WTC11 (cell line): ENCODE data around the gene PLEKHA1. TPM values are rescaled to one million over a fixed set of nuclear protein-coding genes. Genes with fewer than 3 reads are reported as not detected.

Source experiments
- ATAC-seq: fragments of 200-7000 bp; cut with Tn5 transposase; 2 replicates; pipeline ENCODE4 v1.10.0; 2021; ENCODE audit warnings: mild to moderate bottlenecking, moderate library complexity
- CTCF ChIA-PET: fragments of 300-600 bp; sonication (Branson Sonifier 250); formaldehyde crosslinking; loops from one replicate; lab custom pipeline; 2021; ENCODE audit warnings: antibody characterized with exemption; lab: Charles Lee
- POLR2A ChIA-PET: fragments of 350-600 bp; sonication (Branson Sonifier 250); formaldehyde crosslinking; loops from one replicate; lab custom pipeline; 2021; ENCODE audit warnings: antibody characterized with exemption; lab: Charles Lee
- DNase-seq: peaks from one replicate; pipeline ENCODE4 v3.0.0; 2021; ENCODE audit warnings: low spot score
- H3K27ac Mint-ChIP-seq: 2 replicates; pipeline ENCODE4 v1.8.0; 2021; ENCODE audit warnings: mixed read lengths
- H3K27me3 Mint-ChIP-seq: 2 replicates; pipeline ENCODE4 v1.8.0; 2021; ENCODE audit warnings: low read depth, mild to moderate bottlenecking, moderate library complexity, mixed read lengths
- H3K36me3 Mint-ChIP-seq: 2 replicates; pipeline ENCODE4 v1.8.0; 2021; ENCODE audit warnings: mixed read lengths
- H3K4me1 Mint-ChIP-seq: 2 replicates; pipeline ENCODE4 v1.8.0; 2022; ENCODE audit warnings: mixed read lengths
- H3K4me3 Mint-ChIP-seq: 2 replicates; pipeline ENCODE4 v1.8.0; 2021; ENCODE audit warnings: mild to moderate bottlenecking, moderate library complexity, mixed read lengths
- H3K9me3 Mint-ChIP-seq: 2 replicates; pipeline ENCODE4 v1.8.0; 2021; ENCODE audit warnings: mixed read lengths
- AFF4 ChIP-seq: sonication (generic); formaldehyde crosslinking; IDR thresholded peaks from 2 replicates; pipeline ENCODE4 v1.8.1; 2023; ENCODE audit warnings: mild to moderate bottlenecking, missing genetic modification reagents, borderline replicate concordance
- ATF3 ChIP-seq: sonication (generic); formaldehyde crosslinking; conservative IDR thresholded peaks from 2 replicates; pipeline ENCODE4 v1.8.1; 2022; ENCODE audit warnings: mild to moderate bottlenecking, missing genetic modification reagents
- CDX4 ChIP-seq: fragments of 250-450 bp; sonication (Bioruptor Pico); IDR thresholded peaks from 2 replicates; pipeline ENCODE4 v1.9.0; 2021; ENCODE audit warnings: moderate library complexity, mild to moderate bottlenecking, inconsistent platforms, borderline replicate concordance
- CREB1 ChIP-seq: sonication (generic); formaldehyde crosslinking; IDR thresholded peaks from 2 replicates; pipeline ENCODE4 v1.8.0; 2023; ENCODE audit warnings: mild to moderate bottlenecking, missing genetic modification reagents
- CTCF ChIP-seq: fragments of 200-600 bp; IDR thresholded peaks from 2 replicates; pipeline ENCODE4 v1.8.0; 2022; ENCODE audit warnings: antibody characterized with exemption
- E2F4 ChIP-seq: sonication (generic); formaldehyde crosslinking; IDR thresholded peaks from 2 replicates; pipeline ENCODE4 v1.8.1; 2022; ENCODE audit warnings: low read depth, mild to moderate bottlenecking, moderate library complexity, missing genetic modification reagents, borderline replicate concordance
- EMX1 ChIP-seq: fragments of 250-450 bp; sonication (Bioruptor Pico); IDR thresholded peaks from 2 replicates; pipeline ENCODE4 v1.8.0; 2021; ENCODE audit warnings: mild to moderate bottlenecking
- ETV6 ChIP-seq: sonication (generic); formaldehyde crosslinking; IDR thresholded peaks from 2 replicates; pipeline ENCODE4 v1.8.1; 2022; ENCODE audit warnings: mild to moderate bottlenecking, missing genetic modification reagents
- HMGXB4 ChIP-seq: sonication (generic); formaldehyde crosslinking; IDR thresholded peaks from 2 replicates; pipeline ENCODE4 v1.8.1; 2023; ENCODE audit warnings: mild to moderate bottlenecking, moderate library complexity, missing genetic modification reagents
- KAT7 ChIP-seq: sonication (generic); formaldehyde crosslinking; IDR thresholded peaks from 2 replicates; pipeline ENCODE4 v1.8.1; 2023; ENCODE audit warnings: missing genetic modification reagents, mild to moderate bottlenecking, borderline replicate concordance
- MYBL2 ChIP-seq: sonication (generic); formaldehyde crosslinking; IDR thresholded peaks from 2 replicates; pipeline ENCODE4 v1.8.1; 2023; ENCODE audit warnings: mild to moderate bottlenecking, moderate library complexity, missing genetic modification reagents
- NFATC4 ChIP-seq: fragments of 250-450 bp; sonication (Bioruptor Pico); IDR thresholded peaks from 2 replicates; pipeline ENCODE4 v1.9.0; 2021; ENCODE audit warnings: mild to moderate bottlenecking
- PRRX2 ChIP-seq: fragments of 250-450 bp; sonication (Bioruptor Pico); IDR thresholded peaks from 2 replicates; pipeline ENCODE4 v1.8.0; 2021; ENCODE audit warnings: mild to moderate bottlenecking
- RELA ChIP-seq: sonication (generic); formaldehyde crosslinking; IDR thresholded peaks from 2 replicates; pipeline ENCODE4 v1.8.1; 2022; ENCODE audit warnings: missing genetic modification reagents, mild to moderate bottlenecking, borderline replicate concordance
- TEAD1 ChIP-seq: sonication (generic); formaldehyde crosslinking; IDR thresholded peaks from 2 replicates; pipeline ENCODE4 v1.8.0; 2022; ENCODE audit warnings: mild to moderate bottlenecking, missing genetic modification reagents
- USF2 ChIP-seq: sonication (generic); formaldehyde crosslinking; IDR thresholded peaks from 2 replicates; pipeline ENCODE4 v1.8.1; 2023; ENCODE audit warnings: mild to moderate bottlenecking, missing genetic modification reagents, moderate library complexity
- ZNF138 ChIP-seq: sonication (generic); formaldehyde crosslinking; conservative IDR thresholded peaks from 2 replicates; pipeline ENCODE4 v1.8.1; 2022; ENCODE audit warnings: mild to moderate bottlenecking, moderate library complexity, missing genetic modification reagents
- ZNF263 ChIP-seq: sonication (generic); formaldehyde crosslinking; IDR thresholded peaks from 2 replicates; pipeline ENCODE4 v1.8.1; 2022; ENCODE audit warnings: low read depth, mild to moderate bottlenecking, moderate library complexity, missing genetic modification reagents
- ZNF423 ChIP-seq: fragments of 250-450 bp; sonication (Bioruptor Pico); IDR thresholded peaks from 2 replicates; pipeline ENCODE4 v2.1.2; 2022; ENCODE audit warnings: mild to moderate bottlenecking, moderate library complexity
- ZNF425 ChIP-seq: fragments of 250-450 bp; sonication (Bioruptor Pico); conservative IDR thresholded peaks from 2 replicates; pipeline ENCODE4 v1.9.0; 2021; ENCODE audit warnings: mild to moderate bottlenecking
- total RNA-seq: library from RNA; stranded (reverse); gene quantifications from 3 replicates; pipeline ENCODE4 v1.2.3, GENCODE V29; 2021

Gene PLEKHA1
- total RNA-seq, 1 experiment from 2014 or later: 34.6 TPM

- no peak for TF ChIP-seq E2F4 (CRISPR knock-in tag)
- TF ChIP-seq ATF3 (CRISPR knock-in tag): no peak
- no peak for TF ChIP-seq PRRX2 (CRISPR knock-in tag)
- no peak for TF ChIP-seq AFF4
- no peak for TF ChIP-seq ZNF138 (CRISPR knock-in tag)
Measured at GRCh38 chr10:122391875-122392274, 17.4 kb downstream of the PLEKHA1 start (continued).

- no peak for TF ChIP-seq CTCF
- no peak for TF ChIP-seq CDX4
- TF ChIP-seq ZNF423: no peak
- no peak for TF ChIP-seq TEAD1
- no peak for TF ChIP-seq CREB1 (CRISPR knock-in tag)
- TF ChIP-seq ZNF263 (CRISPR knock-in tag): no peak
- TF ChIP-seq USF2 (CRISPR knock-in tag): no peak
- TF ChIP-seq HMGXB4 (CRISPR knock-in tag): no peak
- TF ChIP-seq MYBL2 (CRISPR knock-in tag): no peak
- TF ChIP-seq RELA (CRISPR knock-in tag): no peak
- TF ChIP-seq ZNF425 (CRISPR knock-in tag): no peak
- no peak for TF ChIP-seq ETV6 (CRISPR knock-in tag)
- TF ChIP-seq EMX1 (CRISPR knock-in tag): no peak
- no peak for TF ChIP-seq NFATC4 (CRISPR knock-in tag)
- no peak for TF ChIP-seq KAT7 (CRISPR knock-in tag)
- Mint-ChIP-seq H3K36me3 (peaks cover 48% of the 10 kb centered on the region), H3K27me3 (no peaks in the 10 kb centered on the region), H3K9me3 (peaks cover 22% of the 10 kb centered on the region), H3K4me1 (no peaks in the 10 kb centered on the region), H3K4me3 (no peak overlapping the region), H3K27ac (no peak overlapping the region)
- ChIA-PET CTCF (no interaction called here), POLR2A (no interaction called here)
- no peak for ATAC-seq
- DNase-seq: no peak
Measured at GRCh38 chr10:122392835-122393234, 18.3 kb downstream of the PLEKHA1 start.
